ENCODE measurements around the gene PGBD5.

Gene PGBD5

GRCh38 chr1:230355594-230355993, 70.5 kb downstream of the PGBD5 start:
- H3K4me3 ChIP-seq (ENCODE audit: control insufficient read depth, low read depth, low read length), result no peak overlapping the region
- TF ChIP-seq CTCF (IDR thresholded peaks at IDR 0.05; ENCODE audit: control insufficient read depth, insufficient read depth, low read depth, low read length, missing control alignments), result no peak
- no peak for DNase-seq (ENCODE audit: low read depth)

- H3K4me3 ChIP-seq (ENCODE audit: control insufficient read depth, low read depth, low read length), result no peak overlapping the region
- TF ChIP-seq CTCF (IDR thresholded peaks at IDR 0.05; ENCODE audit: control insufficient read depth, insufficient read depth, low read depth, low read length, missing control alignments), result no peak
- DNase-seq (ENCODE audit: low read depth), result no peak
Observed at GRCh38 chr1:230355128-230355527, 71.0 kb downstream of the PGBD5 start.

GRCh38 chr1:230354005-230354404, 72.1 kb downstream of the PGBD5 start:
- DNase-seq (ENCODE audit: low read depth), result no peak
- no peak for TF ChIP-seq CTCF (IDR thresholded peaks at IDR 0.05; ENCODE audit: control insufficient read depth, insufficient read depth, low read depth, low read length, missing control alignments)
- no peak overlapping the region for H3K4me3 ChIP-seq (ENCODE audit: control insufficient read depth, low read depth, low read length)

GRCh38 chr1:230352537-230352936, 73.6 kb downstream of the PGBD5 start:
- H3K4me3 ChIP-seq (ENCODE audit: control insufficient read depth, low read depth, low read length), result no peak overlapping the region
- no peak for DNase-seq (ENCODE audit: low read depth)
- TF ChIP-seq CTCF (IDR thresholded peaks at IDR 0.05; ENCODE audit: control insufficient read depth, insufficient read depth, low read depth, low read length, missing control alignments), result no peak

GRCh38 chr1:230351983-230352382, 74.1 kb downstream of the PGBD5 start:
- H3K4me3 ChIP-seq (ENCODE audit: control insufficient read depth, low read depth, low read length), result no peak overlapping the region
- no peak for TF ChIP-seq CTCF (IDR thresholded peaks at IDR 0.05; ENCODE audit: control insufficient read depth, insufficient read depth, low read depth, low read length, missing control alignments)
- DNase-seq (ENCODE audit: low read depth), result no peak

- DNase-seq (ENCODE audit: low read depth), result no peak
- no peak for TF ChIP-seq CTCF (IDR thresholded peaks at IDR 0.05; ENCODE audit: control insufficient read depth, insufficient read depth, low read depth, low read length, missing control alignments)
- H3K4me3 ChIP-seq (ENCODE audit: control insufficient read depth, low read depth, low read length), result no peak overlapping the region
Observed at GRCh38 chr1:230351514-230351913, 74.6 kb downstream of the PGBD5 start.

Data from AG09309 (cell line).